SH-SY5Y (cell line): ENCODE results near the gene SIGLEC7.

Experiments
- GATA2 ChIP-seq: IDR thresholded peaks from 2 replicates; pipeline ENCODE4 v1.6.1; 2011; ENCODE audit warnings: mild to moderate bottlenecking, low read depth, low read length
- GATA3 ChIP-seq: IDR thresholded peaks from 2 replicates; pipeline ENCODE4 v1.6.1; 2011; ENCODE audit warnings: low read depth, mild to moderate bottlenecking, low read length, moderate library complexity

GRCh38 chr19:51143486-51143885 is 1.4 kb downstream of the SIGLEC7 start:
- no peak for TF ChIP-seq GATA2
- no peak for TF ChIP-seq GATA3
